H1 (cell line): Measurements from ENCODE around the gene POLR3GL. TPM values are rescaled to one million over a fixed set of nuclear protein-coding genes. Genes with fewer than 3 reads are reported as not detected.

Experiments used
- BCL11A ChIP-seq, 2 experiments: IDR thresholded peaks; one replicate each; pipeline ENCODE4 v1.6.1; 2011; ENCODE audit warnings: low read depth in 2 of 2, low read length in 2 of 2, mild to moderate bottlenecking in 2 of 2
- E2F6 ChIP-seq: IDR thresholded peaks from 2 replicates; pipeline ENCODE4 v1.6.1; 2012; ENCODE audit warnings: inconsistent platforms
- SAP30 ChIP-seq: fragments of 300-600 bp; sonication (generic); IDR thresholded peaks from 2 replicates; pipeline ENCODE4 v1.7.1; 2012; ENCODE audit warnings: low read length, moderate library complexity, mild to moderate bottlenecking, inconsistent platforms; ENCODE audit not compliant: insufficient read depth, insufficient replicate concordance
- SUZ12 ChIP-seq: fragments of 200-600 bp; sonication (generic); IDR thresholded peaks from 2 replicates; pipeline ENCODE4 v1.6.1; 2012; ENCODE audit warnings: mild to moderate bottlenecking, inconsistent platforms, low read length, moderate library complexity, mixed read lengths
- polyA plus RNA-seq, 7 experiments: library from polyadenylated mRNA; depleted of rRNA in 3 of 7; stranded (reverse) in 5 of 7; unstranded in 2 of 7; fragments of >200 nt in 5 of 7; fragments of 200-250 nt in 2 of 7; gene quantifications; 1 replicate in 5 of 7; 2 replicates in 1 of 7; 4 replicates in 1 of 7; pipeline versions ENCODE4 v1.2.1 to v1.2.3, GENCODE V29; 2011 to 2013; ENCODE audit warnings: missing spikeins in 2 of 7, mixed read lengths in 2 of 7
- total RNA-seq: library from RNA; stranded (reverse); fragmentation: NEBNext Ultra II Directional; extraction: Animal tissue kit (Norgen Biotek cat#: 25700); gene quantifications from 2 replicates; pipeline ENCODE4 v1.2.1, GENCODE V29; 2021

POLR3GL gene
- total and polyA plus RNA-seq, 2 of the 8 experiments (the other 6 are each of a cell fraction or from before 2014, with no cell fraction given): 3.1 to 3.9 TPM

- TF ChIP-seq E2F6: no peak
- TF ChIP-seq SAP30: no peak
- no peak for TF ChIP-seq SUZ12
- TF ChIP-seq BCL11A (IDR thresholded peaks at IDR 0.05; ENCODE audit: low read depth in 2 of 2, low read length in 2 of 2): no peak
These were observed 12.5 kb downstream of the POLR3GL start (continued) for GRCh38 chr1:145977016-145977415.
